ENCODE data around the gene OTUB2.

Gene OTUB2

DNA sequence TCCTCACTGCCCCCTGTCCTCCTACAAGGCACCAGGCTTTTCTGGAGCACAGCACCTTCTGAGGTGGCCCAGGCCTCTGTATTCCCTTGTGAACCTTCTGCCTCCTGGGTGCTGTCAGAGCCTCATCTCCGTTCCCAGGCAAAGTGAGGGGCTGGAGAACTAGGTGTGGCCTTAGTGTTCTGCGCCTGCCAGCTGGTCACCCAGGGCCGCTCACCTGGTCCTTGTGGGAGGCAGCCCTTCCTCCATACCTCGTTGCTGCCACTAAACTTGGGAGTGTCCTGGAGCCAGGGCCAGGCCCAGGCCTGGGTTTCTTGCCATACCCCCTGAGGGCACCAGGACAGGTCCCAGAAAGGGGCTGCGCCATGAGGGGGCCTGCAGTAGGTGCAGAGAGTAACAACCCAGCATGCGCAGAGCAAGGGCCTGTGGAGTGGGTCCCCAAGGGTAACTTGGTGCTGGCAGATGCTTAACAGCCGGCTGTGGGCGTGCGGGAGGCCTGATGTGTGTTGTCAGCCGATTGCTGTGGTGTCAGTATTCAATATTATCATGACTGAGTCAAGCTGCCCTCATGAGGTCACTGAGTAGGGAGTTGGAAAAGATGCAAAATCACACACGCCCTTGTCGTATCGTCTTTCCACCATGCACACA, 17.1 kb downstream of the OTUB2 start:
- no peak for DNase-seq

DNA sequence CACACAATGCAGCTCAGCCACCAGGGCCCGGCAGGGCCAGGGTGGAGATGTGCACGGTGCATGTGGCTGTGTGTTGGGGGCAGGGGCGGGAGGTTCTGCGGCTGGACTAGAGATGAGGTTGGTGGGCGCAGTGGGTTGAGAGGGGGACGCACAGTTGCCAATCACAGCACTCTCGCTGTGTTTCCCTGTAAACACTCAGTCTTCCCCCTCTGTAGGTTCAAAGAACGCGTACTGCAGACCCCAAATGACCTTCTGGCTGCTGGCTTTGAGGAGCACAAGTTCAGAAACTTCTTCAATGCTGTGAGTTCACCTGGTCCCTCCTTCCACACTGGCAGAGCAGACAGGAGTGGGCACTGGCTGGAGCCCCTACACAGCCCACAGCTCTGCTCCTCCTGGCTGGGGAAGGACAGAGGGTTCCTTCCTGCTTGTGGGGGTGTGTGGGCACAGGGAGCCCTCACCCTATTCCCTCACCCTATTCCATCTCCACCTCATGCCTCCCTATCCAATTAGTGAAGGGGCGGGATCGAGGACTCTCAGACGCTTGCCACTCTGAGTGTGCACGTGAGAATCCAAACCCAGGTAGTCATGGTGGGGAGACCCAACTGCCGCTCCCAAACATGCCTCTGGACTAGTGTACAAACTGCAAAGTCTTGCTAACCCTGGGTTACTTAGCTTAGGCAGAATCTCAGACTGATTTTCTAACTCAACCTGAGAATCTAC, 17.8 kb downstream of the OTUB2 start:
- DNase-seq = no peak

DNA sequence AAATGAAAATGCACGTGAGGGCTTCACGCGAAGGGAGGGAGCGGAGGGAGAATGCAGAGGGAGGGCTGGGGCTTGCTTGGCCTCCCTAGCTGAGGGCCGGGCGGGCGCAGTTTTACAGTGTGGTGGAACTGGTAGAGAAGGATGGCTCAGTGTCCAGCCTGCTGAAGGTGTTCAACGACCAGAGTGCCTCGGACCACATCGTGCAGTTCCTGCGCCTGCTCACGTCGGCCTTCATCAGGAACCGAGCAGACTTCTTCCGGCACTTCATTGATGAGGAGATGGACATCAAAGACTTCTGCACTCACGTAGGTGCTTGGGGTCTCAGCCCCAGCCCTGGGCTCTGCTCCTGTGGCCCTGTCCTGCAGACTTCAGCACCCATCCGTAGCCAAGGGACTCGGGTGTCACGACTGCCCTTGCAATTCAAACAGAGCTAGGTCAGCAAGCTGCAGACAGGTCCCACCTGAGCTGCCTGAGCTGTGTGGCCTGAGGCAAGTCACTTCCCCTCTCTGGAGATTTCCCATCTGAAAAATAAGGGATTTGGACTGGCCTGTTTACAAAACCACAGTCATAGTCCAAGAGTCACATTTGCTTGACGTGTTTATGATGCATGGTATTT, 18.4 kb downstream of the OTUB2 start:
- DNase-seq = no peak

DNA sequence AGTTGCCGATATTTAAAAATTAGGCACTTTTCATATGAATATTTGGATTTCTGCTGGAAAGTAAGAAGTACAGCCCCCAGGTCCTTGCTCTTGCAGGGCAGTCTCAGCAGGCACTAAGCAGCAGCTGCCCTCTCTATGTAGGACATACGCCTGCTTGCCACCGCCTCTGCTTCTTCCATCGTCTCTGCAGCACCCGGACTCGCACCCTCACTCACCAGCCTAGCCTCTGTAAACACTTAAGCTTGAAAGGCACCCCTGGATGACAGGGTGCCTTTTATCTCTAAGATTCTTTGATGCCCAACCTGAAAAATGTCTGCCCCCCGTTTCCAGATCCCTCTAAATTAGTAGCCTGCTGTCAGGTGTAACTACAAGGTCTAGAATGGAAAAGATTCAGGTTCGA, 19.0 kb downstream of the OTUB2 start:
- DNase-seq = no peak

DNA sequence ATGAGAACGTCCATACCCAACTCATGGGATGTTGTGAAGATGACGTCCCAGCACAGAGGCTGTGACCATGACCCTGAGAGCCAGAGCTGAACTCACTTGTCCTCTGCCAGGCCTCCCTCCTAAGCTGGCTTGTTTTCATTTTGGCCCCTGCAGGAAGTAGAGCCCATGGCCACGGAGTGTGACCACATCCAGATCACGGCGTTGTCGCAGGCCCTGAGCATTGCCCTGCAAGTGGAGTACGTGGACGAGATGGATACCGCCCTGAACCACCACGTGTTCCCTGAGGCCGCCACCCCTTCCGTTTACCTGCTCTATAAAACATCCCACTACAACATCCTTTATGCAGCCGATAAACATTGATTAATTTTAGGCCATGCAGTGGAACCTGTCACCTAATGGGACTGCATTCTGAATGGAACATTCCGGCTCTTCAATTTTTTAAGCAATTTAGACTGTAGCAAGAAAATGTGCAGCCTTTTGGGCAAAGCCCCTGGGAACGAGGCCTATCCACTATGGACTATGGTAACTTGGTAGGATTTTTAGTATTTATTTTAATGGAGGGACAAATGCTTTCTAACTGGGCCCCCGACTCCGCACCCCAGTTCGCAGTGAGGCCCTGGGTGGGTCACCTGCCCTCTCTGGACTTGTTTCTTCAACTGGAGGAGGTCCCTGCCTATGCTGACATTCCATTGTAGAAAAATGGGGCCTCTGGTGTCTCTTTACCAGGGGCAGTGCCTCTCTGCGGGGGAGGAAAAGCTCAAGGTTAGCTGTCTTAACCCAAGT, 19.6 kb downstream of the OTUB2 start:
- no peak for DNase-seq

DNA sequence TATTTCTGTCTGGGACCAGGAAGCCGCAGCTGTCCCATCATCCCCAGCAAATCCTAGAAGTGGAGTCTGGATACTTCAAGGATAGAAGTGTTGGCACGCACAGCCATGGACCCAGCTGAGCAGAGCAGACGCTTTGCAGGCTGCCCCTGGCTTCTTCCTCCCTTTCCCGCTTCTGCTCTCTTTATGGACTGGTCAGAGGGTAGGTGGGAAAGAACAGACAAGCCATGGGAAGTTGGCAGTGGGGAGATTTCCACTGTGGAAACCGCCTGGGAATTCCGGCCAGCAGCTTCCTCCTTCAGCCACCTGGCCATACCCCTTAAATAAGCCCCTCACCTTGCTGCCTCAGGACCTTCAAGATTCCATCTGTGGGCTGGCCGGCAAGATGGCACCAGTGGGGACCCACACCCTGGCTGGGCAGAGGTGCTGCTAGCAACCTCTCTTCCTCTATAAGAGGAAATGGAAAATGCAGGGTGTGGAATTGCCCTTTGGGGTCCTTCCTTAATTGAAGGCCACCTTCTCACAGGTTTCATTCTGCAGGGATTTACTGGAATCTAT, 20.6 kb downstream of the OTUB2 start:
- DNase-seq = no peak

DNA sequence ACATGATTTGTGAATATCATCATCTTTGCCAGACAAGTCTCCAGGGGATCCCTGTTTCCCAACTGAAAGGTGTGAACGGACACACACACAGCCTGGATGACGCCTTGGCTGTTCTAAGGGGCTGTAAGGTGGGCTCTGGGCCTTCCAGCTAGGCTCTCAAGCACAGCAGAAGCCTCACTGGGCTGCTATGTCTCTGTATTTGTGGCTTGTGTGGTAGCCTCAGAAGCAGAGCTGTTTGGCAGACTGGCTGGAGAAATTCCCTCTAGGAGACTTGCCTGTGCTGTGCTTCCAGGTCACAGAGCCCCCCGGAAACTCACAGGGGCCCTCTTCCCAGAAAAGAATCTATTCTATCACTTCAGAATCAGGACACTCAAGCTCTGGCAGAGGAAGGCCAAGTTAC, 21.4 kb downstream of the OTUB2 start:
- no peak for DNase-seq

DNA sequence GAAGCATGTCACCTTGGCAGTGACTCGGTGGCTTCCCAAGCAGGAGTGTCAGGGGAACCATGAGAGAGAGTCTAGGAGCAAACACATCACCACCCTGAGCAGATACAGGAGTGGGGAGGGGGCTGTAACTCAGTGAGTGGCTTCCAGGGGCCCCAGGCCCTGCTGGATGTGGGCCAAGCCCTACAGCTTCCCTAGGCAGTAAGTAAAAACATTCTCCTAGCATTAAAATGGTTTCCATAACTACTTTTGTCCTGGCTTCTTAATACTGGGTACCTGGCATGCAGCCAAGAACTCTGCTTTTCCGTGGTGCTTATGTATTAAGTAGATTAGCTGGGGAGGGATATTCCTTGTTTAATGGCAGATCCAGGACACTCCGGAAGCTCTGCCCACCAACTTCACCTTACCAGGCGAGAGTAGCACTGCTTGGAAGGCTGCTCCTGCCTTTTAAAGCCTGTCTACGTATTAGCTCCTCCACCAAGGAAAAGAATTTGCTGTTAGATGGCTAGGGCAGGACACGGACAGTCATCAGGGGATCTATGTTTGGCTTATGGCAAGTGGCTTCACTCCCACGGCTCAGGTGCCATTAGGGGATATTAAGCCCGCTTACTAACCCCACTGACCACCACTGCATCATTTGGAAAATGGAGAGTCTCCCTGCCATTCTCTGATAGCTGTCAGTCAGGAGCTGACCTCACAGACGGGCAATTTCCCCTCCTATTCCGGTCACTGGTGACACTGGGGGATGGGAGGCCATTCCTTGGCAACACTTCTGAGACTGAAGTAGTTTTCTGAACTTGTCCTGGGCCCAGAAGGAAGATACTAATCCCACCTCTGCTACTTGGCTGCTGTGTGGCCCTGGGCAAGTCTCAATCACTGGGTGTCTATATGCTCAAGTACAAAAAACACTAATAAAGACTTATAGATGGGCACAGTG, 22.8 kb downstream of the OTUB2 start:
- DNase-seq = no peak

DNA sequence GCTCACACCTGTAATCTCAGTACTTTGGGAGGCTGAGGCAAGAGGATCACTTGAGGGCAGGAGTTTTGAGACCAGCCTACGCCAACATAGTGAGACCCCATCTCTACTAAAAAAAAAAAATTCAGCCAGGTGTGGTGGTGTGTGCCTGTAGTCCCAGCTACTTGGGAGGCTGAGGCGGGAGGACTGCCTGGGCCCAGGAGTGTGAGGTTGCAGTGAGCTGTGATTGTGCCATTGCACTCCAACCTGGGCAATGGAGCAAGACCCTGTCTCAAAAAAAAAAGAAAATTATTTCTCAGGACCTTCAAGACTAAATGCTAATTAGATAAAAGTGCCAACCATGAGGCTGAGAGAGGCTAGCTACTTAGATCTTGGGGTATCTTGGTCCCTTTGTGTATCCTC, 23.5 kb downstream of the OTUB2 start:
- DNase-seq = no peak

DNA sequence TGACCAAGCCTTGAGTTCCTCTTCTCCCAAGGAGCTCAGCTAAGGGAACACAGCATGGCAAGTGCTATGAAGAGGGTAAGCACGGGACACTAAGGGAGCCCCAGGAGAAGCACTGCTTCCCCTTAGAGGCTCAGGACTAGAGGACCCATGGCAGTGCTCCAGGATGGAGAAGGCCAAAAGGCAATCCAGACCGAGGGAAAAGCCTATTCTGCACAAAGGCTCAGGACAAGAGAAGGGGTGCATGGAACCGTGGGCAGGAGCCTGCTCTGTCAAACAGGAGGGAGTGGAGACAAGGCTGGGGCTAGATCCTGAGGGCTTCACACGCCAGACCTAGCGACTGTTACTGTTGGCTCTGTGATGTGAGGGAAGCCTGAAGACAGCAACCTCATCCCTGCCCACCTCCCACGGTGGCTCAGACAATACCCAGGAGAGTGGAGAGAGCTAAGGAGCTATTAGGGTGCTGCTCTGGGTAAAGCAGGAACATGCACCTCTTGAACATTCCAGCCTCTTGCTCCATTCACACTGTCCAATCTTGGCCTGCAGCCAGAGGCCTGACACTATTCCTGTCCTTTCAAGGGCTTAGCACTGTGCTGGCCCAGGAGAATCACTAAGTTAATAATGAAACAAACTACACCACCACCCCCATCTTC, 24.2 kb downstream of the OTUB2 start:
- no peak for DNase-seq

DNA sequence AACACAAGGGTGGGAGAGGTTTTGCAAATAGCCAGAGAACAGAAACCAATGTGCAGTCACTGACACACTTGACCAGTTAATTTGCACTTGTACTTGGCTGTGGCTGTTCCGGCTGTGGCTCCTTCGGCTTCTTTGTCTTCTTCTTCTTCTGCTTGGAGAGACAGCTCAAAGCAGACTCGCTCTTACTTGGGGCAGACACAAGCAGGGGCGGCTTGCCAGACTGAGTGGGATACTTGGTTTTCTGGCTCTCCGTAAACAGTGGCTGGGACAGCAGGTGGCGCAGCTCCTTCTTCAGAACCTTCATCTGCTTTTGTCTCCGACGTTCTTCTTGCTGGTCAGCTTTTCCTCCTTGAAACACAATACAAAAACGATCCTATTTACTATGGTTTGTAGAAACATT, 25.0 kb downstream of the OTUB2 start:
- no peak for DNase-seq

DNA sequence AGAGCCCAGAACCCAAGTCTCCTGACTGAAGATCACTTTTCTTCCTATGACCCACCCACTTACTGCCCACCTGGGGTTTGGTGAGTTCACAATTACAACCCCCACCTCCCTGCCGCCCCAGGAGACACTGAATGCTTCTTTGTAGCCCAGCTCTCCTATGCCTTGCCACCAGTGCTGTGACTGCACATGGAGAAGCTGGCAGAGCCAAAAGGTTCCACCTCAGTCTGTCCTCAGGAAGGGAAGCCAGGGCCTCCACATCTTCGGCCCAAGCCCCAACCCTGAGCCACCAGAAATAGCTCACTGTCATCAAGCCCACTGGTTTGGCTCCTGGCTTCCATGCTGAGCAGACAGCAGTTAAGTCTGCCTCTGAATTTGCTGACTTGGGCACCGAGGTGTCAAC, 25.6 kb downstream of the OTUB2 start:
- no peak for DNase-seq

DNA sequence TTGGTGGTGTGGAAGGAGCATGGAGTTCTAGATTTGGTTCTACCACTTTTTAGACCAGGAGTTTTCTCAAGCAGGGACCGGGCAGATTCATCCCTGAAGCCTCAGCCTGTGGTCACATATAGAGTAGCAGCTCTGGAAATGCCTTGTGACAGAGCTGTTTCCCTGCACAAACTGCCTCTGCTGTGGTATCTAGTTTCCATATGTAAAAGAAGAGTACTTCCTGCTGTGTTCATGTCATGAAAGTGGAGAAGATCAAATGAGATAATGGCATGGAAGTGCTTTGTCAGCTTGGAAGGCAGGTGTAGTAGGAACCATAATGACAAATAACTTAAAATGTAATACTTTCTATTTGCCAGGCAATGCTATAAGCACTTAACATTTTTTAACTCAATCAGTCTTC, 26.1 kb downstream of the OTUB2 start:
- DNase-seq = no peak

DNA sequence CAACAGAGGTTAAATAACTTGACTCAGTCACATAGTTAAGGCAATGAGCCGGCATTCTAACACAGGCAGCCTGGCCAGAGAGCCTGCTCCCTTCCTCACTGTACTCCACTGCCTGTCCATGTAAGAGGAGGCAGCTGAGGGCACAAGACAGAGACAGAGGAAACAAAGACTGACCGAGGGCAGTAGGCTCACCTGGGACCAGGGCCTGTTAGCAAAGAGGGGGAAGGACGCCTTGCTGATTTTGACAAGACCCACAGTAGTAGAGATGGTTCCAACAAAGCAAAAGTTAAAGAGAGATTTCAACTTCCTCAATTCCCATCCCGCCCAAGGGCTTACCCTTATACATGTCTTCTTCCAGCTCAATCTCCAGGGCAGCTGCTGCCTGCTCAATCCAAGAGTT, 26.5 kb downstream of the OTUB2 start:
- DNase-seq = no peak

DNA sequence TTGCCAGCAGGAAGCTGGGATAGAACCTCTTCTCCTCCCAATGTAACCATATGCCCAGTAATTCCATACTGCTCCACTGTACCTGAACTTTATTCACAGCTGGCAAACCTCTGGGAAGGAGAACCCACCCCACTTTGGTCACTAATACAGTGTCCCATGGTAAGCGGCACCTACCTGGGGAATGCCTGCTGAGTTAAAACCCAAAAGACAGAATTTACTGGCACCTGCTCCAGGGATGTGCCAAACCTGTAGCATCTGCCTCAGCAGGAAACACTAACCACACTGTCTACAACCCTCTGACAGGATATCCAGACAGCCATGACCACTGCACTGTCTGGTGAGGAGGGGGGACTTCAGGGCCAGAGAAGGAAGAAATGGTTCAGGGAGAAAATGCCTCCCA, 28.3 kb downstream of the OTUB2 start:
- DNase-seq = no peak

DNA sequence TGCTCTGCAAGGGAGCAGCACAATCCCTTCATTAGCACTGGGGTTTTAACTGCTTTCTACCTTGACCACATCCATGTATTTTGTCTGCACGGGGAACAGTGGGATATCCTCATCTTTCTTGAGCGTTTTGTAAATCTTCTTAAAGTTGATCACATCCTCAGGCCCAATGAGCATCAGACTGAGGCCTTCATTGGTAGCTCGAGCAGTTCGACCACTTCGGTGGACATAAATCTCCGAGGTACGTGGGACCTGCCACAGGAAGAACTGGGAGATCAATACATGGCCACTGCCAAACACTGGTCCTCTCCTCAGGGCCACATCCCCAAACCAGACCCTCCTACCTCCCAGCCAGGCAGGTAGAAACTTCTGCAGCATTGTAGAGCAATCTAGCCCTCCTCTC, 28.8 kb downstream of the OTUB2 start:
- no peak for DNase-seq

DNA sequence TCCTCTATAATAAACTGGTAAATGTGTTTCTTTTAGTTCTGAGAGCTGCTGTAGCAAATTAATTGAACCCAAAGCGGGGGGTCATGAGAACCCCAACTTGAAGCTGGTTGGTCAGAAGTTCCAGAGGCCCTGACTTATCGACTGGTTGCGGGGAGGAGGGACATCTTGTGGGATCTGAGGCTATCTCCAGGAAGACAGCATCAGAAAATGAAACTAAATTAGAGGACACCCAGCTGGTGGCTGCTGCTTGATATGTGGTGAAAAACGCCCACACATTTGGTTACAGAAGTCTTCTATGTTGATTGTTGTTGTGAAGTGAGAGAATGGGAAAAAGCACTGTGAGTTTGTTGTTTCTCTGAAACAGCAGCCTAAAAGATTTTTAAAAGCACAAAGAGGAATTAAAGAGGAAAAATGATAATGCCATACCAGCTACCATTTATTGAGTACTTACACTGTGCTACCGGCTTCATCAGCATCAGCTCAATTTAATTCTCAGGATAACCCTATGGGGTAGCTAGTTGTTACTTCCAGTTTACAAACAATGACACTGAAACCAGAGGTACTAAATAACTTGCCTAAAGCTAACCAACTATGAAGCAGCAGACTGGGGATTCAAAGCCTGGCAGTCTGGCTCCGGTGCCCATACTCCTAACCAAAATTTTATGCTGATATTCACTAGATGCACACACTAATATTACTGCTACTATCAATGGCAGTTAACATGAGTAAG, 30.6 kb downstream of the OTUB2 start:
- DNase-seq = no peak

DNA sequence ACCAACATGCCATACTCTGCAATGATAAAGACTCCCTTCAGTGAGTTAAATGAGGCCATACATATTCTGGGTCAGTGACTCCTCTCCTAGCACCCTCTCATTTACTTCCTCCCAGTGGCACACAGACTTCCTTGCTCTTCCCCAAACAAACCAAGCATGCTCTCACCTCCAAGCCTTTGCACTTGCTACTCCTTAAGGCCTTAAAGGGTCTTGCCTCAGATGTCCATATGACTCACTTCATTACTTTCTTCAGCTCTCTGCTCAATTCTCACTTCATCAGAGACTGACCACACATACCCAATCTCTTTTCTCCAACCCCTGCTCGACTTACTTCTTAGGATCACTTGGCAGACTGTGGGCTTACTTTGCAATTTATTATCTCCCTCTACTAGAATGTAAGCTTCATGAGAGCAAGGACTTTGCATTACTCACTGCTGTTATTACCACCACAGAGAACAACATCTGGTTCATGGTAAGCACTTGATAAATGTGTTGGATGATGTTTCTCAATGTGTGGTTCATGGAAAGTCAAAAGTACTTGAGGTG, 32.1 kb downstream of the OTUB2 start:
- DNase-seq = no peak

DNA sequence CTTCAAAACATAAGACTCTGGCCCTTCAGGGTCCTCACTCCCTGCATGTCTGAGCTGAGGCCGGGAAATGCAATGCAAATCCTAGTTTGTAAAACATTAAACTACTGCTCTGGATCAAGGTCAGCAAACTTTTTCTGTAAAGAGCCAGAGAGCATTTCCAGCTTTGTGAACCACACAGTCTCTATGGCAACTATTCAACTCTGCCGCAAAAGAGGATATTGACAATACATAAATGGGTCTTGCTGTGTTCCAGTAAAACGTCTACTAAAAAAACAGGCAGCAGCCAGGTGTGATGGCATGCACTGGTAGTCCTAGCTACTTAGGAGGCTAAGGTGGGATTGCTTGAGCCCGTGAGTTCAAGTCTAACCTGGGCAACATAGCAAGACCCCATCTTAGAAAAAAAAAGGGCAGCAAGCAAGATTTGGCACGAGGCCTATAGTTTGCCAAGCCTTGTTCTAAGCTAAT, 32.6 kb downstream of the OTUB2 start:
- DNase-seq = no peak

DNA sequence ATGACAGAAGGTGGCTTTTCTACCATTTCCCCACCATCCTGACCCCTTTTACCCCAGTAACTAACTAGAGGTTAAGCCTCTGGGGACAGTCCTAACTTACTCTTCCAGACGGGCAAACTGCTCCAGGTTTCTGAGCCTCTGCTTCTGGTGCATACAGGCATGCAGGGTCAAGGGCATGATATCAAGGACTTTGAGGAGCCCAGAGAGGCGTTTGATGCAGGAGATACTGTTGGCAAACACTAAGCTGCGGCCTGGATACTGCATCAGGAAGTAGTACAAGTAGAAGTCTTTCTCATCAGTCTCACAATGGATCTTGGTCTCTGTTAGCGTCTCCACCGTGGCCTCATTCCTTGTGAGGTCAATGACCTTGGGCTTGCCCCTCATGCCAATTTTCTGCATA, 33.9 kb downstream of the OTUB2 start:
- DNase-seq = no peak
